H1 (cell line): ENCODE measurements around the gene KIN. TPM values are rescaled to one million over a fixed set of nuclear protein-coding genes. Genes with fewer than 3 reads are reported as not detected.
"Not testable (repeated sequence)": the region's sequence is repeated elsewhere in the genome, so short reads cannot be mapped to it uniquely, and the experiment has no call there.

Source experiments
- CTCF ChIA-PET: fragments of 300-600 bp; sonication (Branson Sonifier 250); formaldehyde crosslinking; loops from one replicate; lab custom pipeline; 2021; ENCODE audit not compliant: partially characterized antibody; lab: Charles Lee
- POLR2A ChIA-PET: fragments of 300-600 bp; sonication (Branson Sonifier 250); formaldehyde crosslinking; loops from one replicate; lab custom pipeline; 2021; ENCODE audit warnings: inconsistent platforms; ENCODE audit not compliant: partially characterized antibody; lab: Charles Lee
- DNase-seq, 2 experiments: peaks; one replicate each; pipeline versions ENCODE4 v3.0.0 to v3.0.0-alpha.2; 2010 to 2022; ENCODE audit warnings: low spot score in 2 of 2, low read depth in 1 of 2, mixed read lengths in 1 of 2
- FAIRE-seq: peaks from 2 replicates; lab custom pipeline; 2011; peaks lifted over from hg19 to GRCh38; lab: Jason Lieb, UNC
- H2AFZ ChIP-seq: 2 replicates; pipeline ENCODE4 v1.8.1; 2012; ENCODE audit warnings: low read length, inconsistent platforms
- H2AK5ac ChIP-seq: 2 replicates; pipeline ENCODE4 v1.6.1; 2013; ENCODE audit warnings: low read depth, low read length
- H2BK120ac ChIP-seq: replicated peaks from 2 replicates; pipeline ENCODE3; 2013; ENCODE audit warnings: low read depth, low read length, inconsistent platforms
- H2BK12ac ChIP-seq: 2 replicates; pipeline ENCODE4 v1.6.1; 2013; ENCODE audit warnings: low read depth, low read length
- H2BK15ac ChIP-seq: 2 replicates; pipeline ENCODE4 v1.6.1; 2013; ENCODE audit warnings: low read length
- H2BK20ac ChIP-seq: 2 replicates; pipeline ENCODE4 v1.6.1; 2013; ENCODE audit warnings: low read length
- H2BK5ac ChIP-seq: 2 replicates; pipeline ENCODE4 v1.6.1; 2013; ENCODE audit warnings: low read depth, low read length
- H3K14ac ChIP-seq: 2 replicates; pipeline ENCODE4 v1.6.1; 2013; ENCODE audit warnings: inconsistent platforms; ENCODE audit not compliant: insufficient read length
- H3K18ac ChIP-seq: 2 replicates; pipeline ENCODE4 v1.6.1; 2013; ENCODE audit warnings: low read length; ENCODE audit errors: extremely low read depth
- H3K23ac ChIP-seq: 2 replicates; pipeline ENCODE4 v1.6.1; 2013; ENCODE audit warnings: inconsistent platforms; ENCODE audit not compliant: insufficient read length
- H3K23me2 ChIP-seq: 2 replicates; pipeline ENCODE4 v1.6.1; 2013; ENCODE audit warnings: low read depth, low read length
- H3K27ac ChIP-seq: 2 replicates; pipeline ENCODE4 v1.6.1; 2011; ENCODE audit warnings: low read depth, low read length, inconsistent platforms
- H3K27me3 ChIP-seq, 4 experiments: replicated peaks in 1 of 4; 1 replicate in 1 of 4; 2 replicates in 3 of 4; pipeline versions ENCODE4 v1.6.1 to v1.8.1; 2011 to 2013; ENCODE audit warnings: low read length in 3 of 4, mild to moderate bottlenecking in 3 of 4, inconsistent platforms in 2 of 4, mixed read lengths in 2 of 4, moderate library complexity in 1 of 4; ENCODE audit not compliant: control insufficient read depth in 3 of 4, insufficient read depth in 3 of 4; ENCODE audit errors: extremely low read depth in 1 of 4
- H3K36me3 ChIP-seq, 4 experiments: 2 replicates each; pipeline versions ENCODE4 v1.6.1 to v1.8.1; 2011 to 2013; ENCODE audit warnings: mild to moderate bottlenecking in 4 of 4, low read length in 3 of 4, moderate library complexity in 2 of 4, control low read depth in 1 of 4, inconsistent platforms in 1 of 4; ENCODE audit not compliant: insufficient read depth in 4 of 4, control insufficient read depth in 2 of 4
- H3K4ac ChIP-seq: replicated peaks from 2 replicates; pipeline ENCODE3; 2013; ENCODE audit warnings: low read length, low read depth, mixed read lengths, inconsistent platforms; ENCODE audit not compliant: insufficient read length
- H3K4me1 ChIP-seq, 4 experiments: replicated peaks in 1 of 4; 1 replicate in 1 of 4; 2 replicates in 3 of 4; pipeline versions ENCODE4 v1.6.1 to v1.8.1; 2011 to 2013; ENCODE audit warnings: low read length in 3 of 4, inconsistent platforms in 2 of 4, mixed read lengths in 1 of 4; ENCODE audit not compliant: insufficient read depth in 4 of 4, control insufficient read depth in 3 of 4
- H3K4me2 ChIP-seq, 2 experiments: 2 replicates each; pipeline versions ENCODE4 v1.6.1 to v1.8.1; 2011 to 2013; ENCODE audit warnings: low read depth in 2 of 2, low read length in 2 of 2, control low read depth in 1 of 2, inconsistent platforms in 1 of 2, mild to moderate bottlenecking in 1 of 2; ENCODE audit not compliant: insufficient read depth in 1 of 2
- H3K4me3 ChIP-seq, 4 experiments: fragments of 200-600, 300-600 bp in 1 of 4; sonication (generic), shearing (Covaris generic), sonication (Bioruptor Twin) in 1 of 4; 2 replicates each; pipeline versions ENCODE4 v1.5.1 to v1.8.1; 2011 to 2016; ENCODE audit warnings: low read length in 4 of 4, low read depth in 3 of 4, control low read depth in 2 of 4, inconsistent platforms in 2 of 4, mild to moderate bottlenecking in 2 of 4, mixed read lengths in 1 of 4, moderate library complexity in 1 of 4; ENCODE audit not compliant: insufficient read depth in 2 of 4; ENCODE audit errors: extremely low read depth in 1 of 4
- H3K56ac ChIP-seq: replicated peaks from 2 replicates; pipeline ENCODE3; 2013; ENCODE audit warnings: low read depth, mild to moderate bottlenecking, mixed read lengths, low read length, inconsistent platforms; ENCODE audit not compliant: insufficient read length
- H3K79me1 ChIP-seq: 2 replicates; pipeline ENCODE4 v1.6.1; 2013; ENCODE audit warnings: low read depth, low read length, control low read depth
- H3K79me2 ChIP-seq, 2 experiments: 2 replicates each; pipeline versions ENCODE4 v1.6.1 to v1.8.1; 2012 to 2013; ENCODE audit warnings: low read length in 2 of 2, mild to moderate bottlenecking in 2 of 2, inconsistent platforms in 1 of 2; ENCODE audit not compliant: insufficient read depth in 2 of 2, control insufficient read depth in 1 of 2
- H3K9ac ChIP-seq, 4 experiments: replicated peaks in 1 of 4; 1 replicate in 1 of 4; 2 replicates in 3 of 4; pipeline versions ENCODE4 v1.6.1 to v1.8.1; 2011 to 2013; ENCODE audit warnings: low read depth in 3 of 4, low read length in 3 of 4, control low read depth in 2 of 4, mild to moderate bottlenecking in 2 of 4, moderate library complexity in 2 of 4, inconsistent platforms in 1 of 4; ENCODE audit errors: extremely low read depth in 1 of 4
- H3K9me3 ChIP-seq, 2 experiments: 2 replicates each; pipeline versions ENCODE4 v1.6.1 to v1.8.1; 2012 to 2013; ENCODE audit warnings: mild to moderate bottlenecking in 2 of 2, moderate library complexity in 2 of 2, control low read depth in 1 of 2, inconsistent platforms in 1 of 2, low read depth in 1 of 2, low read length in 1 of 2, mixed read lengths in 1 of 2; ENCODE audit not compliant: insufficient read depth in 2 of 2
- H4K20me1 ChIP-seq, 2 experiments: replicated peaks in 1 of 2; 2 replicates each; pipeline versions ENCODE3 to v1.8.1; 2011 to 2013; ENCODE audit warnings: inconsistent platforms in 2 of 2, low read length in 2 of 2, mild to moderate bottlenecking in 1 of 2; ENCODE audit not compliant: insufficient read depth in 2 of 2, control insufficient read depth in 1 of 2
- H4K5ac ChIP-seq: 2 replicates; pipeline ENCODE4 v1.6.1; 2013; ENCODE audit warnings: low read length, low read depth, mixed read lengths, inconsistent platforms; ENCODE audit not compliant: insufficient read length
- H4K8ac ChIP-seq: 2 replicates; pipeline ENCODE4 v1.8.0; 2013; ENCODE audit warnings: mild to moderate bottlenecking, moderate library complexity, low read length, inconsistent platforms; ENCODE audit not compliant: insufficient read depth; ENCODE audit errors: extremely low read depth
- H4K91ac ChIP-seq: replicated peaks from 2 replicates; pipeline ENCODE3; 2013; ENCODE audit warnings: low read length, mixed read lengths, inconsistent platforms; ENCODE audit not compliant: insufficient read length
- WGBS, 2 experiments: shearing (Covaris generic) in 1 of 2; methylation state at CpG; one replicate each; pipeline versions ENCODE4 v1.1.6 to v1.1.7; 2013 to 2015; ENCODE audit warnings: low lambda C conversion rate in 2 of 2, mixed read lengths in 2 of 2, inconsistent platforms in 1 of 2, low coverage in 1 of 2, missing lambda C conversion rate in 1 of 2; ENCODE audit not compliant: insufficient replicate concordance in 2 of 2, insufficient coverage in 1 of 2, insufficient read length in 1 of 2; ENCODE audit errors: extremely low coverage in 1 of 2, missing lambda C conversion rate in 1 of 2; 5-methylcytosine and 5-hydroxymethylcytosine counted together
- polyA plus RNA-seq, 7 experiments: library from polyadenylated mRNA; depleted of rRNA in 3 of 7; stranded (reverse) in 5 of 7; unstranded in 2 of 7; fragments of >200 nt in 5 of 7; fragments of 200-250 nt in 2 of 7; gene quantifications; 1 replicate in 5 of 7; 2 replicates in 1 of 7; 4 replicates in 1 of 7; pipeline versions ENCODE4 v1.2.1 to v1.2.3, GENCODE V29; 2011 to 2013; ENCODE audit warnings: missing spikeins in 2 of 7, mixed read lengths in 2 of 7
- total RNA-seq: library from RNA; stranded (reverse); fragmentation: NEBNext Ultra II Directional; extraction: Animal tissue kit (Norgen Biotek cat#: 25700); gene quantifications from 2 replicates; pipeline ENCODE4 v1.2.1, GENCODE V29; 2021

KIN gene
- total and polyA plus RNA-seq, 2 of the 8 experiments (the other 6 are each of a cell fraction or from before 2014, with no cell fraction given), result 3.7 to 16.5 TPM

DNA sequence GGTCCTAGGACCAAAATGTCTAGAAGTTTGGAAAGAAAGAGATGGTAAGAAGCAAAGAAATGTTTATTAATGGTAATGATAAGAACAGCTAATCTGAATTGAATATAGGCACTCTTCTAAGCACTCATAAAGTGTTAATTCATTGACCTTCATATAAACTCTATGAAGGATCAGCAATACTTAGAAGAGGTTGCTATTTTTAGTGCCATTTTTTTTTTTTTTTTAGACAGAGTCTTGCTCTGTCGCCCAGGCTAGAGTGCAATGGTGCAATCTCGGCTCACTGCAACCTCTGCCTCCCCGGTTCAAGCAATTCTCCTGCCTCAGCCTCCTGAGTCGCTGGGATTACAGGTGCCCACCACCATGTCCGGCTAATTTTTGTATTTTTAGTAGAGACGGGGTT, 5.6 kb downstream of the KIN start:
- H3K4me2 ChIP-seq, CTCF ChIA-PET, H2AFZ ChIP-seq, H2BK5ac ChIP-seq, H4K8ac ChIP-seq, H2BK12ac ChIP-seq, H3K23me2 ChIP-seq, H3K23ac ChIP-seq, H3K9me3 ChIP-seq, H2BK15ac ChIP-seq, H3K27me3 ChIP-seq, FAIRE-seq, H3K4me1 ChIP-seq, H3K27ac ChIP-seq, H4K20me1 ChIP-seq, H3K56ac ChIP-seq, H2BK20ac ChIP-seq, H2BK120ac ChIP-seq, H3K4me3 ChIP-seq, H3K4ac ChIP-seq, DNase-seq, H3K14ac ChIP-seq, H3K18ac ChIP-seq, H3K79me1 ChIP-seq, H4K5ac ChIP-seq, H4K91ac ChIP-seq, POLR2A ChIA-PET, H2AK5ac ChIP-seq, H3K9ac ChIP-seq: not testable (repeated sequence)
- Histone ChIP-seq H3K36me3 (peaks cover 5 to 32% (median 15%) of the 10 kb centered on the region in 4 experiments), H3K79me2 (peaks cover 10 to 56% of the 10 kb centered on the region in 2 experiments)
- WGBS, 2 experiments, result 88% methylated on average over 5 of the region's 6 CpGs; no CpG with 5 or more reads in 1 of the 2 experiments
